GM10266 (cell line): Measurements from ENCODE around the gene NPPA.

Experiments used
- DNase-seq: peaks from one replicate; pipeline ENCODE4 v3.0.0; 2012; ENCODE audit errors: extremely low spot score
- CTCF ChIP-seq: IDR thresholded peaks from 2 replicates; pipeline ENCODE4 v1.5.1; 2012; ENCODE audit warnings: mild to moderate bottlenecking, low read depth; ENCODE audit not compliant: control insufficient read depth, insufficient read depth; ENCODE audit errors: missing control alignments

The NPPA gene

GRCh38 chr1:11873395-11874257, 26.0 kb upstream of the NPPA start:
- DNase-seq: no peak
- TF ChIP-seq CTCF: no peak

- DNase-seq: no peak
- no peak for TF ChIP-seq CTCF
Observed at GRCh38 chr1:11872545-11872944, 25.0 kb upstream of the NPPA start.

- no peak for TF ChIP-seq CTCF
- no peak for DNase-seq
Observed at GRCh38 chr1:11869650-11870207, 22.1 kb upstream of the NPPA start.

GRCh38 chr1:11869104-11869503, 21.5 kb upstream of the NPPA start:
- no peak for TF ChIP-seq CTCF
- no peak for DNase-seq

- DNase-seq: no peak
- TF ChIP-seq CTCF: no peak
Observed at GRCh38 chr1:11868331-11868980, 20.9 kb upstream of the NPPA start.

- TF ChIP-seq CTCF: no peak
- DNase-seq: no peak
Observed at GRCh38 chr1:11862890-11863289, 15.3 kb upstream of the NPPA start.

GRCh38 chr1:11860587-11860986, 13.0 kb upstream of the NPPA start:
- TF ChIP-seq CTCF: no peak
- no peak for DNase-seq
